Brain microvascular endothelial cell (primary cell): Measurements from ENCODE around the gene SPTAN1.

Source experiments
- DNase-seq: peaks from one replicate; pipeline ENCODE4 v3.0.0-alpha.2; 2020
- H3K27ac ChIP-seq: fragments of 250-450 bp; sonication (Bioruptor Pico); 2 replicates; pipeline ENCODE4 v1.5.1; 2020; ENCODE audit warnings: mild to moderate bottlenecking, moderate library complexity
- H3K27me3 ChIP-seq: fragments of 250-450 bp; sonication (Bioruptor Pico); replicated peaks from 2 replicates; pipeline ENCODE4 v1.5.1; 2020; ENCODE audit warnings: mild to moderate bottlenecking
- H3K36me3 ChIP-seq: fragments of 250-450 bp; sonication (Bioruptor Pico); replicated peaks from 2 replicates; pipeline ENCODE4 v1.5.1; 2020; ENCODE audit warnings: mild to moderate bottlenecking
- H3K4me3 ChIP-seq: 2 replicates; pipeline ENCODE4 v1.5.1; 2011; ENCODE audit warnings: low read depth, mild to moderate bottlenecking, control low read depth, low read length, moderate library complexity
- in situ Hi-C: cut with HindIII; loops from 2 replicates; pipeline ENCODE4 v1.10.0; 2017; ENCODE audit warnings: low sequenced_read_pairs, low pct_ligation_motif_present
- TF ChIP-seq, protein P1 (sequence below): IDR thresholded peaks from 2 replicates; pipeline ENCODE4 v1.5.1; 2011; ENCODE audit warnings: low read depth, mild to moderate bottlenecking, moderate library complexity, low read length, control low read depth, inconsistent platforms; ENCODE audit errors: missing control alignments

Gene SPTAN1

DNA sequence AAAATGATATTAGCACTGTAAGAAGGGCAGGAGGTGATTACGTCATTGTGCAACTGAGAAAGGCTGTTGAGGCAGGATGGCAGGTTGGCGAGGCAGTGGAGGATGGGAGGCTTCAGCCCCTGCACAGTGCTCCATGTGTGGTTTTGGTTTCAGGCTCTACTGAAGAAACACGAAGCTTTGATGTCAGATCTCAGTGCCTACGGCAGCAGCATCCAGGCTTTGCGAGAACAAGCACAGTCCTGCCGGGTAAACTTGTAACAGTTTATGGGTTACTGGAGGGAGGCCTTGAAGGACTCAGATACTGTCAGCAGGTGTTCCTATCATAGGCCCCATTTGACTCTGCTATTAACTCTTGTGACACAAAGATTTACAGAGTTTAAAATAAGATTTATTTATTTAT is 35.1 kb downstream of the SPTAN1 start:
- Histone ChIP-seq H3K27me3 (no peaks in the 10 kb centered on the region), H3K36me3 (peaks cover 94% of the 10 kb centered on the region), H3K27ac (no peak overlapping the region), H3K4me3 (no peak overlapping the region)
- TF ChIP-seq, protein P1, sequence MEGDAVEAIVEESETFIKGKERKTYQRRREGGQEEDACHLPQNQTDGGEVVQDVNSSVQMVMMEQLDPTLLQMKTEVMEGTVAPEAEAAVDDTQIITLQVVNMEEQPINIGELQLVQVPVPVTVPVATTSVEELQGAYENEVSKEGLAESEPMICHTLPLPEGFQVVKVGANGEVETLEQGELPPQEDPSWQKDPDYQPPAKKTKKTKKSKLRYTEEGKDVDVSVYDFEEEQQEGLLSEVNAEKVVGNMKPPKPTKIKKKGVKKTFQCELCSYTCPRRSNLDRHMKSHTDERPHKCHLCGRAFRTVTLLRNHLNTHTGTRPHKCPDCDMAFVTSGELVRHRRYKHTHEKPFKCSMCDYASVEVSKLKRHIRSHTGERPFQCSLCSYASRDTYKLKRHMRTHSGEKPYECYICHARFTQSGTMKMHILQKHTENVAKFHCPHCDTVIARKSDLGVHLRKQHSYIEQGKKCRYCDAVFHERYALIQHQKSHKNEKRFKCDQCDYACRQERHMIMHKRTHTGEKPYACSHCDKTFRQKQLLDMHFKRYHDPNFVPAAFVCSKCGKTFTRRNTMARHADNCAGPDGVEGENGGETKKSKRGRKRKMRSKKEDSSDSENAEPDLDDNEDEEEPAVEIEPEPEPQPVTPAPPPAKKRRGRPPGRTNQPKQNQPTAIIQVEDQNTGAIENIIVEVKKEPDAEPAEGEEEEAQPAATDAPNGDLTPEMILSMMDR = no peak
- no peak for DNase-seq
- in situ Hi-C loops = no loop called here

DNA sequence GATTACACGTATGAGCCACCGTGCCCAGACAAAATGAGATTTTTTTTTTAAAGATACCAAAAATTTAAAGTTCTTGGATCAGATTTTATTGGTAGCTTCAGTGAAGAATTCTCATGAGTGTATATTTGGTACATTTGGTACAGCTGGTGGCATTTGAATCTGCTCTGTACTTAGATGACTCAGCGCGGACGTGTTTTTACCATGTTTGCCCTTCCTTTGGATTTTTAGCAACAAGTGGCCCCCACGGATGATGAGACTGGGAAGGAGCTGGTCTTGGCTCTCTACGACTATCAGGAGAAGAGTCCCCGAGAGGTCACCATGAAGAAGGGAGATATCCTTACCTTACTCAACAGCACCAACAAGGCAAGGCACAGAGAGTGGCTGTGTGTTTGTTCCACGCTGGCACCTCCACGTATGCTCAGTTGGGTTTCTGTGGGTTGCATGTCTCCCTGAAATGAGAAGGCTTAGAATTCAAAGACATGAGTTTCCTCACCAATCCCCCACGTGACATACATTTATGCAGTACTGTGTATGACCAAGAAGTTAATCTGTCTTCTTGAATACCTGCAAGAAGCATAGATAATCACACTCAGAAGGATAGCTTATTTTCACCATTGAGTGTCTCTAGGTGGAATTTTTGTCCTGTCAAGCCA is 36.3 kb downstream of the SPTAN1 start:
- TF ChIP-seq, protein P1 = no peak
- Histone ChIP-seq H3K27ac (no peak overlapping the region), H3K36me3 (peaks cover 94% of the 10 kb centered on the region), H3K27me3 (no peaks in the 10 kb centered on the region), H3K4me3 (no peak overlapping the region)
- in situ Hi-C loops = no loop called here
- DNase-seq = no peak

DNA sequence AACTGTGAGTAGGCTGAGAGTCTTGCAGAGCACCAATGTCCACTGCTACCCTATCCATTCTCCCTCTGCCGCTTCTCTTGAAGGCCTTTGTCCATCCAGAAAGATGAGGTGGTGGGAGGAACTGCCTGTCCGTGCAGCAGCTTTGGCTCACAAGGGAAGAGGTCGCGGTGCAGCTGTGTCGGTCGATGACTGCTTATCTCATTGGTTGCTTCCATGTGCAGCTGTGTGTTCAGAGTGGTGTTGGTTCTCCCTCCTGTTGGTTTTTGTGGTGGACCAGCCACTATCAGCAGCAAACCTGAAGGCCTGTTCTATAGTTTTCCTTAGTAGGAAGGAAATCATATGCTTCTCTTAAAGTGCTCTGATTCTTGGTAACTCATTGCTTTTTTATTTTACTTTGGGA is 40.7 kb downstream of the SPTAN1 start:
- TF ChIP-seq, protein P1 = no peak
- peaks cover 92% of the 10 kb centered on the region for H3K36me3 ChIP-seq
- H3K27me3 ChIP-seq = no peaks in the 10 kb centered on the region
- no peak for DNase-seq
- in situ Hi-C loops = no loop called here
- no peak overlapping the region for H3K4me3 ChIP-seq
- H3K27ac ChIP-seq = no peak overlapping the region

DNA sequence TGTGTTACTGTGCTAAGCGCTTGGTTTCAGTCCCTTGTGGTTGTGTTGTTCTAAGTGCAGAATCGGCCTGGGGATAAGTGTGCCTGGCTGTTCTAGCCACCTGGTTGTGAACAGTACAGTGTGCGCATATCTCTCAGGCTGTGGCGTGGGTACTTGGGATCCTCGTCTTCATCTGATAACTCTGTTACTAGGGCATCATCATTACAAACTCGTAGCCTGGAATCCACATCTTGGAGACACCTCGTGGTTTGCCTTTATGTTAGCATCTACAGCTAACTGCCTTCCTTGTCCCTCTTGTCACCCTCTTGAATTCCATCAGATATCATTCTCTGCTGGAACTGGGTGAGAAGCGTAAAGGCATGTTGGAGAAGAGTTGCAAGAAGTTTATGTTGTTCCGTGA is 41.5 kb downstream of the SPTAN1 start:
- Histone ChIP-seq H3K27me3 (no peaks in the 10 kb centered on the region), H3K27ac (no peak overlapping the region), H3K4me3 (no peak overlapping the region), H3K36me3 (peaks cover 92% of the 10 kb centered on the region)
- DNase-seq = no peak
- in situ Hi-C loops = no loop called here
- TF ChIP-seq, protein P1 = no peak

DNA sequence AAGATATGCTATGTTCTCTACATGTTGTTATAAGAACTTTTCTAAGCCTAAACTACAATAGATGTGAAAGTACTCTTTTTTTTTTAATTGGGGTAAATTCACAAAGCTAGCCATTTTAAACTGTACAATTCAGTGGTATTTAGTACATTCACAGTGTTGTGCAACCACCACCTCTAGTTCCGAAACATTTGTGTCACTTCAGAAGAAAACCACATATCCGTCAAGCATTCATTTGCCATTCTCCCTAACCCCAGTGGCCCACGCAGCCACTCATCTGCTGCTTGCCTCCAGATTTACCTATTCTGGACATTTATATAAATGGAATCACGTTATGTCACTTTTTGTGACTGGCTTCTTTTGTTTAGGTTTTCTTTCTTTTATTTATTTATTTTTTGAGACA is 43.1 kb downstream of the SPTAN1 start:
- Histone ChIP-seq H3K27me3 (no peaks in the 10 kb centered on the region), H3K27ac (no peak overlapping the region), H3K36me3 (peaks cover 97% of the 10 kb centered on the region), H3K4me3 (no peak overlapping the region)
- TF ChIP-seq, protein P1 = no peak
- in situ Hi-C loops = no loop called here
- no peak for DNase-seq

DNA sequence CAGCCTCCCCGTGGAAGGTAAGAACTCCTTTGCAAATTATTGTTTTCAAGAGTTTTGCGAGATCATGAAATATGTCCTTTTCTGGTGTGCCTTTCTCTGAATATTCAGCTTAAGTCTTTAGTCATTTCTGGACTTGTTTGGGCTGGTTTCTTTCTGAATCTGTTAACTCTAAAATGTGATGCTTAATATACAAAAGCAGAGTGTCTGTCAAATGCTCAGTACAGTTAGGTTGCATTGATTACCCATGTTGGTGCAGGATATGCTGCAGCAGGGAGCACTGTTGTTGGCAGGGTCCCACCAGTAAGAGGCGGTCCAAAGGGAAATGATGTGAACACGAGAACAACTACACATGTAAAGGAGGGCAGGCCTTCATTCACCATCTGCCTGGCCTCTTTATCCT is 47.7 kb downstream of the SPTAN1 start:
- Histone ChIP-seq H3K4me3 (no peak overlapping the region), H3K27me3 (no peaks in the 10 kb centered on the region), H3K27ac (no peak overlapping the region), H3K36me3 (peaks cover 96% of the 10 kb centered on the region)
- DNase-seq = no peak
- in situ Hi-C loops = no loop called here
- TF ChIP-seq, protein P1 = no peak
